Measurements from ENCODE around the gene TAP1.

Gene TAP1

DNA sequence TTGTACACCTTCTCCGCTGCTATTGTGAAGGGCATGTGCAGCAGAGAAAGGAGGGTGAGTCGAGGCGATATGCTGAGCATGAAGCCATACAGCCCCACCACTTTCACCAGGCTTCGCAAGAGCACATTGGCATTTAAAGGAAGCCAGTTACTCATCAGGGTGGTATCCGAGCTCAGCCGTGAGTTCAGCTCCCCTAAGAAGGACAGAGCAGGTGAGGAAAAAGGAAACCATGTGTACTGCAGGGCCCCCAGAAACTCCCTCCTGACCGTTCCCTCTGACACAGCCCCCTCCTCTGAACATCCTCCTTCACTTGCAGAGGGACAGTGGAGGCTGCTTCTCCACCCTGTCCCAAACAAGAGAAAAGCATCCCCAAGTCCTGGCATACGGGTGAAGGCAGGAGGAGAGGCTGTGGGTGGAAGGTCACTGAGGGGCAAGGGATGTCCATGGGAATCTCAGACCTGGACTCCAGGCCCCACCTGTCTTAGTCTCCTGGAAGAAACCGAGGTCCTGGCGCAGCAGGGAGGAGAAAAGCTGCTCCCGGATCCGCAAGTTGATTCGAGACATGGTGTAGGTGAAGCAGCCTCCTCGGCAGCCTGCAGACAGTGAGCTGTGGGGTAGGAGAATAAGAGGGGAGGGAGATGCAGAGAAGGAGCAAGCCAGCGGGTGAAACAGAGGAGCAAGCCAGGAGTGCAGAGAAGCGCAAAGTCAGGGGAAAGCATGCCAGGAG lies 18.2 kb downstream of the TAP1 start:
- Histone ChIP-seq H4K20me1 (ENCODE audit: control insufficient read depth, insufficient read depth, low read depth, low read length) (no peaks in the 10 kb centered on the region), H3K4me2 (ENCODE audit: low read length) (no peak overlapping the region), H3K4me3 (ENCODE audit: low read length) (no peak overlapping the region), H3K9me2 (replicated peaks; ENCODE audit: control insufficient read depth, low read length) (no peaks in the 10 kb centered on the region), H3K9me3 (ENCODE audit: control insufficient read depth, insufficient read depth, low read length) (no peaks in the 10 kb centered on the region), H3K79me2 (ENCODE audit: control insufficient read depth, low read length) (peaks cover 17% of the 10 kb centered on the region), H3K27me3 (ENCODE audit: control insufficient read depth, low read length) (no peaks in the 10 kb centered on the region), H3K4me1 (ENCODE audit: control insufficient read depth, low read length) (peaks cover 22% of the 10 kb centered on the region), H3F3A (ENCODE audit: control insufficient read depth, insufficient read depth) (no peaks in the 10 kb centered on the region), H3K36me3 (ENCODE audit: control insufficient read depth, low read length) (peaks cover 60% of the 10 kb centered on the region), H3K27ac (ENCODE audit: low read depth, low read length) (no peak overlapping the region)
- TF ChIP-seq, protein P1, sequence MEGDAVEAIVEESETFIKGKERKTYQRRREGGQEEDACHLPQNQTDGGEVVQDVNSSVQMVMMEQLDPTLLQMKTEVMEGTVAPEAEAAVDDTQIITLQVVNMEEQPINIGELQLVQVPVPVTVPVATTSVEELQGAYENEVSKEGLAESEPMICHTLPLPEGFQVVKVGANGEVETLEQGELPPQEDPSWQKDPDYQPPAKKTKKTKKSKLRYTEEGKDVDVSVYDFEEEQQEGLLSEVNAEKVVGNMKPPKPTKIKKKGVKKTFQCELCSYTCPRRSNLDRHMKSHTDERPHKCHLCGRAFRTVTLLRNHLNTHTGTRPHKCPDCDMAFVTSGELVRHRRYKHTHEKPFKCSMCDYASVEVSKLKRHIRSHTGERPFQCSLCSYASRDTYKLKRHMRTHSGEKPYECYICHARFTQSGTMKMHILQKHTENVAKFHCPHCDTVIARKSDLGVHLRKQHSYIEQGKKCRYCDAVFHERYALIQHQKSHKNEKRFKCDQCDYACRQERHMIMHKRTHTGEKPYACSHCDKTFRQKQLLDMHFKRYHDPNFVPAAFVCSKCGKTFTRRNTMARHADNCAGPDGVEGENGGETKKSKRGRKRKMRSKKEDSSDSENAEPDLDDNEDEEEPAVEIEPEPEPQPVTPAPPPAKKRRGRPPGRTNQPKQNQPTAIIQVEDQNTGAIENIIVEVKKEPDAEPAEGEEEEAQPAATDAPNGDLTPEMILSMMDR (IDR thresholded peaks at IDR 0.05; ENCODE audit: low read depth, low read length, poor library complexity, severe bottlenecking) = no peak
- no peak for TF ChIP-seq EZH2phosphoT487 (IDR thresholded peaks at IDR 0.05; ENCODE audit: borderline replicate concordance, low read length)

DNA sequence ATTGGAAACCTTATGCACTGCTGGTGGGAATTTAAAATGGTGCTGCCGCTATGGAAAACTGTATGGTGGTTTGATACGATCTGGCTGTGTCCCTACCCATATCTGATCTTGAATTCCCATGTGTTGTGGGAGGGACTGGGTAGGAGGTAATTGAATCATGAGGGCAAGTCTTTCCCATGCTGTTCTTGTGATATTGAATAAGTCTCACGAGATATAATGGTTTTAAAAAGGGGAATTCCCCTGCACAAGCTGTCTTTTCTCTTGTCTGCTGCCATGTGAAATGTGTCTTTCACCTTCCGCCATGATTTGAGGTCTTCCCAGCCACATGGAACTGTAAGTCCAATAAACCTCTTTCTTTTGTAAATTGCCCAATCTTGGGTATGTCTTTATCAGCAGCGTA lies 19.8 kb downstream of the TAP1 start:
- no peak overlapping the region for H3K4me2 ChIP-seq (ENCODE audit: low read length)
- no peaks in the 10 kb centered on the region for H4K20me1 ChIP-seq (ENCODE audit: control insufficient read depth, insufficient read depth, low read depth, low read length)
- no peaks in the 10 kb centered on the region for H3K9me3 ChIP-seq (ENCODE audit: control insufficient read depth, insufficient read depth, low read length)
- H3K79me2 ChIP-seq (ENCODE audit: control insufficient read depth, low read length) = peaks cover 17% of the 10 kb centered on the region
- no peaks in the 10 kb centered on the region for H3K9me2 ChIP-seq (replicated peaks; ENCODE audit: control insufficient read depth, low read length)
- H3K4me3 ChIP-seq (ENCODE audit: low read length) = no peak overlapping the region
- TF ChIP-seq, protein P1 (IDR thresholded peaks at IDR 0.05; ENCODE audit: low read depth, low read length, poor library complexity, severe bottlenecking) = no peak
- no peak for TF ChIP-seq EZH2phosphoT487 (IDR thresholded peaks at IDR 0.05; ENCODE audit: borderline replicate concordance, low read length)
- no peaks in the 10 kb centered on the region for H3F3A ChIP-seq (ENCODE audit: control insufficient read depth, insufficient read depth)
- peaks cover 75% of the 10 kb centered on the region for H3K36me3 ChIP-seq (ENCODE audit: control insufficient read depth, low read length)
- peaks cover 18% of the 10 kb centered on the region for H3K4me1 ChIP-seq (ENCODE audit: control insufficient read depth, low read length)
- H3K27me3 ChIP-seq (ENCODE audit: control insufficient read depth, low read length) = no peaks in the 10 kb centered on the region
- H3K27ac ChIP-seq (ENCODE audit: low read depth, low read length) = no peak overlapping the region

DNA sequence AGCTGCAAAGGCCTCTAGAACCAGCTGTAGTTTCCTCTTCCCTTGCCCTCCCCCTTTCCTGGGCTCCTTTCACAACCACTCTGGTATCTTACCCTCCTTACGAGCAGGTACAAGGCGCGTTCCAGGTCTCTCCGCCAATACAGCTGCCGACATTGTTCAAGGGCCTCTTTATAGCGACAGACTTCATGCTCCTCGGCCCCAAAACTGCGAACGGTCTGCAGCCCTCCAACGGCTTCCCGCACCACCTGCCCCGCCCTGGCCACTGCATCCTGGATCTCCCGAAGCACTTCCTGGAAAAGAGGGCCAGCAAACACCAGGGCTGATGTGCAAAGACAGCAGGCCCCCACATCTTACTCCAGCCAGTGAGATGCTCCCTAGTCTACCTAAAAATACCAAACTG lies 21.0 kb downstream of the TAP1 start:
- H3K4me1 ChIP-seq (ENCODE audit: control insufficient read depth, low read length) = peaks cover 14% of the 10 kb centered on the region
- no peaks in the 10 kb centered on the region for H4K20me1 ChIP-seq (ENCODE audit: control insufficient read depth, insufficient read depth, low read depth, low read length)
- H3K4me3 ChIP-seq (ENCODE audit: low read length) = no peak overlapping the region
- H3K27ac ChIP-seq (ENCODE audit: low read depth, low read length) = no peak overlapping the region
- H3K9me3 ChIP-seq (ENCODE audit: control insufficient read depth, insufficient read depth, low read length) = no peaks in the 10 kb centered on the region
- peaks cover 81% of the 10 kb centered on the region for H3K36me3 ChIP-seq (ENCODE audit: control insufficient read depth, low read length)
- H3F3A ChIP-seq (ENCODE audit: control insufficient read depth, insufficient read depth) = no peaks in the 10 kb centered on the region
- TF ChIP-seq, protein P1 (IDR thresholded peaks at IDR 0.05; ENCODE audit: low read depth, low read length, poor library complexity, severe bottlenecking) = no peak
- no peak for TF ChIP-seq EZH2phosphoT487 (IDR thresholded peaks at IDR 0.05; ENCODE audit: borderline replicate concordance, low read length)
- H3K27me3 ChIP-seq (ENCODE audit: control insufficient read depth, low read length) = no peaks in the 10 kb centered on the region
- no peaks in the 10 kb centered on the region for H3K9me2 ChIP-seq (replicated peaks; ENCODE audit: control insufficient read depth, low read length)
- H3K79me2 ChIP-seq (ENCODE audit: control insufficient read depth, low read length) = peaks cover 11% of the 10 kb centered on the region
- no peak overlapping the region for H3K4me2 ChIP-seq (ENCODE audit: low read length)
